ENCODE results near the gene RXRA.

Gene RXRA

GRCh38 chr9:134485653-134486052, 159.4 kb downstream of the RXRA start:
- Histone ChIP-seq H3K9me3 (ENCODE audit: control insufficient read depth, insufficient read depth, low read depth, low read length) (no peaks in the 10 kb centered on the region), H3K4me3 (ENCODE audit: low read depth, low read length) (no peak overlapping the region), H3K4me1 (ENCODE audit: control insufficient read depth, insufficient read depth, low read length) (no peaks in the 10 kb centered on the region), H3K27ac (ENCODE audit: extremely low read depth, low read depth, low read length) (no peak overlapping the region), H3K36me3 (ENCODE audit: control insufficient read depth in 2 of 2, insufficient read depth in 1 of 2, low read length in 2 of 2) (no peaks in the 10 kb centered on the region)
- ChIA-PET POLR2A (no interaction called here), CTCF (no interaction called here)
- TF ChIP-seq ZNF776 (tag by site-specific recombination; IDR thresholded peaks at IDR 0.05; ENCODE audit: borderline replicate concordance) (no peak), ZBTB8A (tag by site-specific recombination; IDR thresholded peaks at IDR 0.05) (no peak), ZNF132 (tag by site-specific recombination; IDR thresholded peaks at IDR 0.05; ENCODE audit: borderline replicate concordance) (no peak), MEIS1 (CRISPR knock-in tag; IDR thresholded peaks at IDR 0.05; ENCODE audit: borderline replicate concordance) (no peak), ZNF529 (tag by site-specific recombination; IDR thresholded peaks at IDR 0.05; ENCODE audit: insufficient replicate concordance) (no peak), ZNF354C (tag by site-specific recombination; IDR thresholded peaks at IDR 0.05; ENCODE audit: borderline replicate concordance, low read depth) (no peak), ZNF138 (tag by site-specific recombination; IDR thresholded peaks at IDR 0.05; ENCODE audit: borderline replicate concordance) (no peak), ZNF266 (tag by site-specific recombination; IDR thresholded peaks at IDR 0.05; ENCODE audit: low read depth) (no peak), ZNF26 (tag by site-specific recombination; IDR thresholded peaks at IDR 0.05) (no peak), FEZF1 (tag by site-specific recombination; IDR thresholded peaks at IDR 0.05) (no peak), HOXD13 (CRISPR knock-in tag; IDR thresholded peaks at IDR 0.05; ENCODE audit: borderline replicate concordance) (no peak), EGR2 (tag by site-specific recombination; IDR thresholded peaks at IDR 0.05; ENCODE audit: low read depth) (no peak), ZNF214 (tag by site-specific recombination; IDR thresholded peaks at IDR 0.05; ENCODE audit: borderline replicate concordance) (no peak), OSR2 (tag by site-specific recombination; IDR thresholded peaks at IDR 0.05) (no peak), ZNF530 (tag by site-specific recombination; IDR thresholded peaks at IDR 0.05; ENCODE audit: low read depth) (no peak)
- TF ChIP-seq, protein P1, sequence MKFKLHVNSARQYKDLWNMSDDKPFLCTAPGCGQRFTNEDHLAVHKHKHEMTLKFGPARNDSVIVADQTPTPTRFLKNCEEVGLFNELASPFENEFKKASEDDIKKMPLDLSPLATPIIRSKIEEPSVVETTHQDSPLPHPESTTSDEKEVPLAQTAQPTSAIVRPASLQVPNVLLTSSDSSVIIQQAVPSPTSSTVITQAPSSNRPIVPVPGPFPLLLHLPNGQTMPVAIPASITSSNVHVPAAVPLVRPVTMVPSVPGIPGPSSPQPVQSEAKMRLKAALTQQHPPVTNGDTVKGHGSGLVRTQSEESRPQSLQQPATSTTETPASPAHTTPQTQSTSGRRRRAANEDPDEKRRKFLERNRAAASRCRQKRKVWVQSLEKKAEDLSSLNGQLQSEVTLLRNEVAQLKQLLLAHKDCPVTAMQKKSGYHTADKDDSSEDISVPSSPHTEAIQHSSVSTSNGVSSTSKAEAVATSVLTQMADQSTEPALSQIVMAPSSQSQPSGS (tag by site-specific recombination; IDR thresholded peaks at IDR 0.05; ENCODE audit: low read depth) = no peak

- no peaks in the 10 kb centered on the region for H3K4me1 ChIP-seq (ENCODE audit: control insufficient read depth, insufficient read depth, low read length)
- H3K36me3 ChIP-seq (ENCODE audit: control insufficient read depth in 2 of 2, insufficient read depth in 1 of 2, low read length in 2 of 2) = no peaks in the 10 kb centered on the region
- H3K9me3 ChIP-seq (ENCODE audit: control insufficient read depth, insufficient read depth, low read depth, low read length) = no peaks in the 10 kb centered on the region
- POLR2A ChIA-PET = no interaction called here
- no peak overlapping the region for H3K27ac ChIP-seq (ENCODE audit: extremely low read depth, low read depth, low read length)
- no peak overlapping the region for H3K4me3 ChIP-seq (ENCODE audit: low read depth, low read length)
- CTCF ChIA-PET = no interaction called here
- TF ChIP-seq BCL6B (tag by site-specific recombination; IDR thresholded peaks at IDR 0.05) (no peak), ZNF639 (tag by site-specific recombination; IDR thresholded peaks at IDR 0.05) (no peak), ZNF155 (tag by site-specific recombination; IDR thresholded peaks at IDR 0.05) (no peak), ELK4 (IDR thresholded peaks at IDR 0.05; ENCODE audit: borderline replicate concordance, low read depth, low read length) (no peak), GLIS2 (tag by site-specific recombination; IDR thresholded peaks at IDR 0.05) (no peak), IKZF3 (tag by site-specific recombination; IDR thresholded peaks at IDR 0.05) (no peak)
- TF ChIP-seq, protein P2, sequence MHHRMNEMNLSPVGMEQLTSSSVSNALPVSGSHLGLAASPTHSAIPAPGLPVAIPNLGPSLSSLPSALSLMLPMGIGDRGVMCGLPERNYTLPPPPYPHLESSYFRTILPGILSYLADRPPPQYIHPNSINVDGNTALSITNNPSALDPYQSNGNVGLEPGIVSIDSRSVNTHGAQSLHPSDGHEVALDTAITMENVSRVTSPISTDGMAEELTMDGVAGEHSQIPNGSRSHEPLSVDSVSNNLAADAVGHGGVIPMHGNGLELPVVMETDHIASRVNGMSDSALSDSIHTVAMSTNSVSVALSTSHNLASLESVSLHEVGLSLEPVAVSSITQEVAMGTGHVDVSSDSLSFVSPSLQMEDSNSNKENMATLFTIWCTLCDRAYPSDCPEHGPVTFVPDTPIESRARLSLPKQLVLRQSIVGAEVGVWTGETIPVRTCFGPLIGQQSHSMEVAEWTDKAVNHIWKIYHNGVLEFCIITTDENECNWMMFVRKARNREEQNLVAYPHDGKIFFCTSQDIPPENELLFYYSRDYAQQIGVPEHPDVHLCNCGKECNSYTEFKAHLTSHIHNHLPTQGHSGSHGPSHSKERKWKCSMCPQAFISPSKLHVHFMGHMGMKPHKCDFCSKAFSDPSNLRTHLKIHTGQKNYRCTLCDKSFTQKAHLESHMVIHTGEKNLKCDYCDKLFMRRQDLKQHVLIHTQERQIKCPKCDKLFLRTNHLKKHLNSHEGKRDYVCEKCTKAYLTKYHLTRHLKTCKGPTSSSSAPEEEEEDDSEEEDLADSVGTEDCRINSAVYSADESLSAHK (tag by site-specific recombination; IDR thresholded peaks at IDR 0.05) = no peak
- TF ChIP-seq, protein P3, sequence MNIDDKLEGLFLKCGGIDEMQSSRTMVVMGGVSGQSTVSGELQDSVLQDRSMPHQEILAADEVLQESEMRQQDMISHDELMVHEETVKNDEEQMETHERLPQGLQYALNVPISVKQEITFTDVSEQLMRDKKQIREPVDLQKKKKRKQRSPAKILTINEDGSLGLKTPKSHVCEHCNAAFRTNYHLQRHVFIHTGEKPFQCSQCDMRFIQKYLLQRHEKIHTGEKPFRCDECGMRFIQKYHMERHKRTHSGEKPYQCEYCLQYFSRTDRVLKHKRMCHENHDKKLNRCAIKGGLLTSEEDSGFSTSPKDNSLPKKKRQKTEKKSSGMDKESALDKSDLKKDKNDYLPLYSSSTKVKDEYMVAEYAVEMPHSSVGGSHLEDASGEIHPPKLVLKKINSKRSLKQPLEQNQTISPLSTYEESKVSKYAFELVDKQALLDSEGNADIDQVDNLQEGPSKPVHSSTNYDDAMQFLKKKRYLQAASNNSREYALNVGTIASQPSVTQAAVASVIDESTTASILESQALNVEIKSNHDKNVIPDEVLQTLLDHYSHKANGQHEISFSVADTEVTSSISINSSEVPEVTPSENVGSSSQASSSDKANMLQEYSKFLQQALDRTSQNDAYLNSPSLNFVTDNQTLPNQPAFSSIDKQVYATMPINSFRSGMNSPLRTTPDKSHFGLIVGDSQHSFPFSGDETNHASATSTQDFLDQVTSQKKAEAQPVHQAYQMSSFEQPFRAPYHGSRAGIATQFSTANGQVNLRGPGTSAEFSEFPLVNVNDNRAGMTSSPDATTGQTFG (tag by site-specific recombination; IDR thresholded peaks at IDR 0.05; ENCODE audit: borderline replicate concordance) = no peak
These were observed 159.9 kb downstream of the RXRA start for GRCh38 chr9:134486143-134486591.

Measured in HEK293 (cell line).